HG03565 (cell line): Measurements from ENCODE around the gene DCLRE1C.
"Not testable (repeated sequence)": the region's sequence is repeated elsewhere in the genome, so short reads cannot be mapped to it uniquely, and the experiment has no call there.

Experiments
- ATAC-seq: cut with Tn5 transposase; IDR thresholded peaks from one replicate; pipeline ENCODE4 v1.9.1; 2021; ENCODE audit warnings: mild to moderate bottlenecking, moderate library complexity; ENCODE audit not compliant: unreplicated experiment

The DCLRE1C gene

DNA sequence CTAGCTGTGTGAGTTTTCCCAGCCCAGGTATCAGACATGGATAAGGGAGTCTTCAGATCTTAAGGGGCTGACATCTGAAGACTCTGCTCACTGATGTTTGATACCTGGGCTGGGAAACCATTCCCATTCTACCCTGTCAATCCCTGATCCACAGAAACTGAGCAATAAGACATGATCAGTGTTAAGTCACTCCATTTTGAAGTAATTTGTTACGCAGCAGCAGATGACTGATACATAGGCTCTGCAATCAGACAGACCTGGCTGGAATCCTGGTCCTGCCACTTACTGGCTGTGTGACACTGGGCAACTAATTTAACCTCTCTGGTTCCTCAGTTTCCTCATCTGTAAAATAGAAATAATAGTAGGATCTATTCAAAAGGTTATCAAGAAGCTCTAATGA is 6.6 kb downstream of the DCLRE1C start:
- ATAC-seq: no peak

DNA sequence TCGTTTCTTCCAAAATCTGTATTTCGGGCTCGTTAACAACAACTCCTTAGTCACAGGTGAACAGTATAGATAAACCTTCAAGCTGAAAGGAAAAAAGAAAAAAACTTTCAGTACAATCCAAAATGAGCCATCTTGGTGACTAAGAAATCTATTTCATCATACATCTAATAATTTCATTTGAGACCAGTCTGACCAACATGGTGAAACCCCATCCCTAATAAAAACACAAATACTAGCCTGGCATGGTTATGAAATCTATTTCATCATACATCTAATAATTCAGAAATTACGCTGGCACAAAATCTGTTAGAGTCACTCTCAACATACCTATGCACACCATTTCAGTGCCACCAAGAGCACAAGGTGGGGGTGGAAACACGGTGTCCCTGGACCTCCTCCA is 8.8 kb downstream of the DCLRE1C start:
- ATAC-seq: no peak

DNA sequence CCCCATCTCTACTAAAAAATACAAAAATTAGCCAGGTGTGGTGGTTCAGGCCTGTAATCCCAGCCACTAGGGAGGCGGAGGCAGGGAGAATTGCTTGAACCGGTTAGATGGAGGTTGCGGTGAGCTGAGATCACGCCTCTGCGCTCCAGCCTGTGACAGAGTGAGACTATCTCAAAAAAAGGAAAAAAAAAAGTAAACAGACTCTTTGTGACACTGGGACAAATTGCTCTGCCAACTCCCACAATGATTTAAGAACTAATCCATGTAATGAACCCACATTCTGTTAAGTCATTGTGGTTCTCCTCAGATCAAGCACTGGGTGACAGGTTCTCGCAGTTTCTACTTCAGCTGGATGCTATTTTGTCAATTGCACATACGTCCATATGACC is 11.0 kb downstream of the DCLRE1C start:
- not testable (repeated sequence) for ATAC-seq

DNA sequence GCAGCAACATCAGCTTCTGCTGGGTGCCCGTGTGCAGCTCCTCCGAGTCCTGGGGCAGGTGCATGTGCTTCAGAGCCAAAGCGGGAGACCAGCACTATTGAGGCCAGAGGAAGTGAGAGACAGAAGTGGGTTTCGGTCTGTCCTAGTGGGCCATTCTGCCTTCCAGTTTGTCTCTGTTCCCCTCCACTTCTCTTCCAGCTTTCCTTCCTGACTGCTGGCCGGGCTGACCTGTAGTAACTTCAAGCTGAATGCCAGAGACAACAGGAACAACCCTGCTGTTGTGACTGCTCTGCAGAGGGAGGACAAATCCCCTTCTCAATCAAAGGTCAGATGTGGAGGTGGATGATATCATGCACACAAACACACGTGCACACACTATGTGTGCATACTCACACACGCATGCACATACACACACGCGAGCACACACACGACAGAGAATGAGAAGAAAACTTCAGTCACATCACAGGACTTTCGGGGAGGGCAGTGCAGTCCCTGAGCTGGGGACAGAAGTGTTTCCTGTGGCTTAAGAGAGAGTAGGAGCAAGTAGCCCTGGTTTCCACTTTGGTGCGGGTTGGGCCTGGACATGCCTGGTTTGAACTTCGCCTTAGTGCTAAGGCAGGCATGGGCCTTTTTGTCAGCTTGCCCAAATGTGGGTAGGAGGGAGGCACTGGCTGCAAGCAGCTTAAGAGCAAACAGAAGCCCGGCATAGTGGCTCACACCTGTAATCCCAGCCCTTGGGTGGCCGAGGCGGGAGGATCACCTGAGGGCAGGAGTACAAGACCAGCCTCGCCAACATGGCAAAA is 11.5 kb downstream of the DCLRE1C start:
- peak; percentile 76 for ATAC-seq

DNA sequence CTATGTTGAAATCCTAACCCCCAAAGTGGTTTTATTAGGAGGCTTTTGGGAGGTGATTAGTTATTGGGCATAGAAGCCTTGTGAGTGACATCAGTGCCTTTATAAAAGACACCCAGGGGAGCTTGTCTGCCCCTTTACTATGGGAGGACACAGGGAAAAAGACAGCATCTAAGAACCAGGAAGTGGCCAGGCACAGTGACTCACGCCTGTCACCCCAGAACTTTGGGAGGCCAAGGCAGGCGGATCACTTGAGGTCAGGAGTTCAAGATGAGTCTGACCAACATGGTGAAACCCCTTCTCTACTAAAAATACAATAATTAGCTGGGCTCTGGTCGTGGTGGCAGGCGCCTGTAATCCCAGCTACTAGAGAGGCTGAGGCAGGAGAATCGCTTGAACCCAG is 14.9 kb downstream of the DCLRE1C start:
- ATAC-seq: not testable (repeated sequence)

DNA sequence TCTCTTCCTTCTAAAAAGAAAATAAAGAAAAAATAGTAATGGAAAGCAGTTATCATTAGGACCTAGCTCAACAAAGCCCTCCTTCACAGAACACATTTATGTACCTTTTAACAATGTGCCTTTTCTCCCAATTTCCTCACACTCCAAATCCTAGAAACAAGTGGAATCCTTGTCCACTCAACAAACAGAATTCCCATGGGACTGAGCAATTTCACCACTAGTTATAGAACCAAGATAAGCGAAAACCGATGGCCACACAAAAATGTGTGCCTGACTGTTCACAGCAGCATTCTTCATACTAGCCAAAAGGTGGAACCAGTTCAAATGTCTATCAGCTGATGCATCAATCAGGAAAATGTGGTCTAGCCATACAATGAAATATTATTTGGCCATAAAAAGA is 17.3 kb downstream of the DCLRE1C start:
- ATAC-seq: no peak

DNA sequence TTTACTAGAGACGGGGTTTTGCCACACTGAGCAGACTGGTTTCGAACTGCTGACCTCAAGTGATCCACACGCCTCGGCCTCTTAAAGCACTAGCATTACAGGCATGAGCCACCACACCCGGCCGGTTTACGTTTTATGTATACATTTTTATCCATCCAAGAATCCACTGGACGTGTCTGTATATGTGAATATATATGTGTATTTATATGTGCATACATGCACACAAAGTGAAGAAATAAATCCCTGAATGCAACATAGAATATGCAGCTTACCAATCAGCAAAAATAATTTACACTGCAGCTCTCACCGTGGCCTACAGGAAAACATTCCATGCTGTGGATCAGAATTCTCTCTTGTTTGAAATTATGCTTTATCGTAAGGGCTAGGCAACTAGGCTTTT is 23.3 kb downstream of the DCLRE1C start:
- no peak for ATAC-seq

DNA sequence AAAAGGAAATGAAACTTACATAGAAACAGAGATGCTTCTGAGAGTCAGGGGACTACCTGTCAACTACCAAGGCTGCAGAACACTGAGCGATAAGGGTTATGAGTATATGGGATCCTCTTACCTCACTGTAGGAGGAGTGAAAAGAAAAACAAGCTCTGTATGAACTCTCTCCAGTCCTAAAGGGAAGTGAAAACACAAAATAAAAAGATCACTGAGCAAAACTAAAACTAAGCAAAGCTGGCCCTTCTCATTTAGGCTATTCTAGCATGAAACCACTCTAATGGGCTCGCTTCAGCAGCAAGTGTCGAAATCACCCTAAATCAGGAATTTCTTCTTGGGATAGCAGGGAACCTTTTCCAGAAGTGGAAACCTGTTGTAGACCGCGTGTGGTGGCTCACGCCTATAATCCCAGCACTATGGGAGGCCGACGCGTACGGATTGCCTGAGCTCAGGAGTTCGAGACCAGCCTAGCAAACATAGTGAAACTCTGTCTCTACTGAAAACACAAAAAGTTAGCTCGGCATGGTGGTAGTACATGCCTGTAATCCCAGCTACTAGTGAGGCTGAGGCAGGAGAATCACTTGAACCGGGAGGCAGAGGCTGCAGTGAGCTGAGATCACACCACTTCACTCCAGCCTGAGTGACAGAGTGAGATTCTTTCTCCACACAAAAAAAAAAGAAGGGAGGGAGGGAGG is 27.0 kb downstream of the DCLRE1C start:
- ATAC-seq: peak; percentile 98

DNA sequence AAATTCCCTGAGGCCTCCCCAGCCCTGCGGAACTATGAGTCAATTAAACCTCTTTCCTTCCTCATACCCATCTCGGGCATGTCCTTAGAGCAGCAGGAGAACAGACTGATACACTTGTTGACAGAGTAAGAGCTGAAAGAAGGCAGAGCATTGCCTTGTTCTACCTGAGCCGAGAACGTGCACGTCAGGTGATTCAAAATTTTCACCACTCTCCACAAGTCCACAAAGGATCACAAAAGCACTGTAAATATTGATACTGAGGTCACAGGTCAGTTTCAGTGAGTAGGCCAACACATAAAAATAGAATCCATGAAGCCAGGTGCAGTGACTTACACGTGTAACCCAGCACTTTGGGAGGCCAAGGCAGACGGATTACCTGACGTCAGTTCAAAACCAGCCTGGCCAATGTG is 27.8 kb downstream of the DCLRE1C start:
- ATAC-seq: no peak

DNA sequence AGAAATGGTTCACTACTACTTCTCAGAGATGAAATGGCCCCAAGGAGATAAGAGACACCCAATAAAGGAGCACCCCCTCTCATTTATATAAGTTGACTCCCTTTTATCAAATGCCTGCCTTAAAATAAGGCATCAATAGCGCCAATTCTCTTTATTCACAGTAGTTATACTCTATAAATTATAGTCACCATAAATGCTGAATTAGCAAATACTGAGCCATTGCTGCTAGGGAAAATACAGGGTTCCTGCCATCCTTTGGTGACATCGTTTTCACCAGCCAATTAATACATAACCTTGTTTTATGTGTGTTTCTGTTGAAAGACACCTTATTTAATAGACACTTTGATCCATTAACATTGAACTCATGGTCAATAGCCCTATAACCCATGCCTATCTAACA is 28.6 kb downstream of the DCLRE1C start:
- ATAC-seq: no peak

DNA sequence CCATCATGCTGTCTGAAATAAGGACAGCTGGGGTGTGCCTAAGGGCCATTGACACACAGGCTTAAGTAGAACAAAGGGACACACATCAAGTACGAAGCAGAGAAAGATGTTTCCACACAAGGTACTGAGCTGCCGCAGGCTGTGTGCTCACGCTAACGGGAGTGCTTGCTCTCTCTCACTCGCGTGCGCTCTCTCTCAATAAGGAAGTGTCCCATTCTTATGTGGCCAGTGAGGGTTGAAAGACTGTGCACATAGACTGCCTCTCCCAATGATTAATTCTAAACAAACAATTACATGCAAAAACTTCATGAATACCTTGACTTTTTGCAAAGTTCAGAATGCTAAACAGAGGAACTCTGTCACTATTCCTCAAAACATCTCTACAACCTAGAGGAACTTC is 29.9 kb downstream of the DCLRE1C start:
- no peak for ATAC-seq

DNA sequence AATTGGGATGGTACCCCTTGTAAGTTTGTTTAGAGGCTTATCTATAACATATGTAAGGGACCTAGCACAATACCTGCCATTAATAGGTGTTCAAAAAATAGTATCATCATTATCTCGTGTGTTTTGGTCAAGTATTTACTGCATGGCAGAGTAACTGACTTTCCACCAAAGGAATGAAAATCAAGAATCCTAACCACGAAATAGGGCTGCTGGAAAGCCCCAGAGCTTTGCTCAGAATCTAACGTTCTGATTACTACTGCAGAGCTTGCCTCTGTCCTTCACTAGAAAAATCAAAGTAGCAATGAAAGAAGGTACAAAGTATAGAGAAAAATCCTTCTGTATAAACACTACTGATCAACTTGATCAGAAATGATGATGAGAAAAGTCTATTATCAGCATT is 34.9 kb downstream of the DCLRE1C start:
- ATAC-seq: no peak

DNA sequence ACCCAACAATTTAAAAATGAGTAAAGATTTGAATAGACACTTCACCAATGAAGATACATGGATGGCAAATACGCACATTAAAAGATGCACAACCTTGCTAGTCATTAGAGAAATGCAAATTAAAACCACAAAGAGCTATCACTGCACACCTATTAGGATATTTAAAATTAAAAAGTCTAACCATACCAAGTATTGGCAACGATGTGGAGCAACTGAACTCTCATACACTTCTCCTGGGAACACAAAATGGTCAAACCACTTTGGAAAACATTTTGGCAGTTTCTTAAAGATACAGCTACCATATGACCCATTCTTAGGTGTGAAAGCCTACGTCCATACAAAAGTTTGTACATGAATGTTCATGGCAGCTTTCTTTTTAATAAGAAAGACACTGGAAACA is 36.1 kb downstream of the DCLRE1C start:
- no peak for ATAC-seq

DNA sequence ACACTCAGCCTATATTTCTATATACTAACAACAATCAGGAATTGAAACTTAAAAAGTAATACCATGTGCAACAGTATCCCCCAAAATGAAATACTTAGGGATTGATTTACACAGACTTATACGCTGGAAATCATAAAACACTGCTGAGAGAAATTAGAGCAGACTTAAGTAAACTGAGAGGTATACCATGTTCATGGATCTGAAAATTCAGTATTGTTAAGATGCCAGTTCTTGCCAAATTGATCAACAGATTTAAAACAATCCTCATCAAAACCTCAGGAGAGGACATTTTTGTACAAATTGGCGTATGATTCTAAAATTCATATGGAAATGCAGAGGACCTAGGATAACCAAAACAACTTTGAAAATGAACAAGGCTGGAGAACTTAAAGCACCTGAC is 37.3 kb downstream of the DCLRE1C start:
- no peak for ATAC-seq

DNA sequence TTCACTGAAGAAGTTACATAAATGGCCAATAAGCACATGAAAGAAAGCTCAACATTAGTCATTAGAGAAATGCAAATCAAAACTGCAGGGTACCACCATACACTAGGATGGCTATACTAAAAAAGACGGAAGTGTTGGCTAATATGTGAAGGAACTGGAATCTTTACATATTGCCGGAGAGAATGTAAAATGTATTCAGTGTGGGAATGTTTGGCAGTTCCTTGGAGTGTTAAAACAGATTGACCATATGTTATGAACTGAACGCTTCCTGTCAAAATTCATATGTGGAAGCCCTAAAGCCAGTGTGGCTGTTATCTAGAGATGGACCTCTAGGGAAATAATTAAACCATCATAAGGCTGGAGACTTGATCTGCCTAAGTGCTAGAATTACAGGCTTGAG is 42.1 kb downstream of the DCLRE1C start:
- ATAC-seq: no peak

DNA sequence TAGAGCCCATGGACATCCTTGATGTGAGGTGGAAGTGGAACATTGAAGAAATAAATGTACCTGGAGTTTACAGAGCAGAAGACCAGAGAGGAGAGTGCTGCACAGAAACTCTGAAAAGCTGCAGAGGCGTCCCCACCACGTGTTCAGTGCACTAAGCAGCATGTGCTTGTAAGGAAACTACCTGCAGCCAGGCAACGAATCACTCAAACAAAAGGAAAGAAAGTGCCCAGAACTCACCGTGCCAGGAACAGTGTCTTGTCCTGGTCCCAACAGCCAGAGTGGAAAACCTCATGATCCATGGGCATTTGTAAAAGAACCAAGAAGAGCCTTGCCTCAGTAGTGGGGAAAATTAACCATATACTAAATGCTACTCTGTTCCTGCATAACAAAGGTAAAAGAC is 42.9 kb downstream of the DCLRE1C start:
- no peak for ATAC-seq

DNA sequence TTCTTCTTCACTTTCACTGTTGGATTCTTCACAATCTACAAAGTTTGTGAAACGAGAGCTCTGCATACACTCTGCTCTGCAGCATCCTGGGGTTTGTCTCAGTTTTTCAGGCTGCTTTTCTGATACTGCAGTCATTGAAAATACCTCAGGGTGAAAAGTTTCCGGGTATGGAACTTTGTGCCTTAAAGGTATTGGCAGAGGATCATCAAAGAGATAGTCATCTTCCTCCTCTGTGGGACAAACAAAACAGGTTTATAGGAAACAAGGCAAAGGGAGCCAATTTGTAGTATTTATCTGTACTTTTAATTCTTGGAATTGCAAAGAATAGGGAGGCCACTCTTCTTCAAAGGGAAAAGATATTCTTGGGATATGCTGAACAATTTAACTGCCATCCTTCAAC is 44.8 kb downstream of the DCLRE1C start:
- no peak for ATAC-seq

DNA sequence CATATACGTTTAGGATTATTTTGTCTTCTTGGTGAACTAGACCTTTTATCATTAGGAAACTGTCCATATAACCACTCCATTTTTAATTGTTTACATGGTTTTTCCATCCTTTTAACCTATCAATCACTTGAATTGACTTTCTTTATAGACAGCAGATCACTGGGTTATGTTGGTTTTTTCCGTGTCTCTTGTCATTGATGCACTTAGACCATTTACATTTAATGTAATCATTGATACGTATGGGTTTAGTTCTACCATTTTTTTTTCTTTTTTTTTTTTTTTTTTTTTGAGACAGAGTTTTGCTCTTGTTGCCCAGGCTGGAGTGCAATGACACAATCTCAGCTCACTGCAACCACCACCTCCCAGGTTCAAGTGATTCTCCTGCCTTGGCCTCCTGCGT is 46.3 kb downstream of the DCLRE1C start:
- not testable (repeated sequence) for ATAC-seq

DNA sequence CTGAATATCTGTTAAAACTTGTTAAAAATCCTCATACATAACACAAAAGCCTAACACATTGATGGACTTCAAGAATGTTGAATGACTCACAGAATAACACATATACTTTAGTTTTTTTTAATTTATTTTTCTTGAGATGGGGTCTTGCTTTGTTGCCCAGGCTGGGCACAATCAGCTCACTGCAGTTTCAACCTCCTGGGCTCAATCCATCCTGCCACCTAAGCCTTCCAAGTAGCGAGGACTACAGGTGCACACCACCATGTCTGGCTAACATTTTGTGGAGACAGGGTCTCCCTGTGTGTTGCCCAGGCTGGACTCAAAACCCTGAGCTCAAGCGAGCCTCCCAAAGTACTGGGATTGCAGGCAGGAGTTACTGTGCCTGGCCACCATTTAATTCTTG is 47.1 kb downstream of the DCLRE1C start:
- ATAC-seq: no peak

DNA sequence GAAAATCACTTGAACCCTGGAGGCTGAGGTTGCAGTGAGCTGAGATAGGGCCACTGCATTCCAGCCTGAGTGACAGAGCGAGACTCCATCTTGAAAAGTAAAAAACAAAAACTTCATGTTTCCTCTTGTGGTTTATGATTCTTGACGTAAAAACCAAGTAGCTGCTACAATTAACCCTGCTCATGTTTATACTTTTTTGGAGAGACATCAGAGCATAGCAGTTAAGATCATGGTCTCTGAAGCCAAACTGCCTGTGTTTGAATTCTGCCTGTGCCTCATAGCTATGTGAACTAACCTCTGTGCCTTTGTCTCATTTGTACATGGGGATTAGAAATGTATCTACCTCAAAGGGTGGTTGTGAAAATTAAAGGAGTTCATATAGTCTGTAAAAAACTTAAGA is 48.0 kb downstream of the DCLRE1C start:
- ATAC-seq: no peak

DNA sequence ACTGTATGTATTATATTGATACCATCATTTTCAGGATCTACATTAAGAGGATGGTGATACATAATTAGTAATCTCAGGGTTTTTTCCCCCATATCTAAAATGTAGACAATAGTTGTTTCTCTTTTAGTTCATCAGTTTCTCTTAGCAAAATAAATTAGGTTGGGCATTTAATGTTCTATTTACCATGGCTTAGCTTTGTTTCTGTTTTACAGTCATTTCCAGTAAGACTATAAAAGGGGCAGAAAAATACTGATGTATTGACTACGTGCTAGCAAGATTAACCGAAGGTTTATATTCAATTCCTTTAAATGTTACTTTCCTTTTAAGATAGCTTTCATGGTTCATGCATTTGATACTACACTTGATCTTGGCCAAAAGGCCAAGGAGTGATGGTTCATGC is 49.0 kb downstream of the DCLRE1C start:
- no peak for ATAC-seq

DNA sequence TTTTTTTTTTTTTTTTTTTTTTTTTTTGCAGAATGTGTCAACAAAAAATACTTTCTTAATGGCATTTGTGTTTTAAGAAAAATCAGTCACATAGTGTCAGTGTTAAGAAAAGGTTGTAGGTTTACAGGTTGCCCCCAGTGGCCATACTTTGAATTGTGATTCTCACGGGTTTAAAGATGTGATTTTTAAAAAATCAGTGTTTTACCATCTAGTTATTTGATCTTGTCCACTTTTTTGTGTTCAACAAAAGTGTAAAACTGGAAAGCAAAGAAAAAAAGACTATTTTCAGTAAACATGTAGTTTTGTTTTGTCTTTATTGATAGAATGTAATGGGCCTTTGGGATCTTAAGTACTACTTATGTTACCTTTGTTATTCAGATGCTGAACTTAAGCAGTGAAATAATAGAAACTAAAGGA is 49.6 kb downstream of the DCLRE1C start:
- ATAC-seq: peak; percentile 45

DNA sequence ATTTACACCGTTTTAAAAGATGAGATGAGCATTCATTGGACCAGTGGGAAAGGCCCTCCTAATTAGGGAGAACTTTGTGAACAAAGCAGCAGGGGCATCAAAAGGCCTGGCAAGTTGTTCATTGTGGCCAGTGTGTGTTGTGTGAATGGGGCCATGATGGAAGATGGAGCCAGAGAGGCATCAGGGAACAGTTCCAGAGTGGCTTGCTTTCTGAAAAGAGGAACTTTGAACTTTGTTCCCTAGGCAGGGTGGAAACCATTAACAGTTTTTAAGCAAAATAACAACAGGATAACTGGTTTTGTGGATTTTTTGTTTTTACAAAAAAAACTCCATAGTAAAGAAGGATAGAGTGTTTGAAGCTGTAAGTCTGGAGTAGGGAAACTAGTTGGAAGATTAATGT is 62.7 kb downstream of the DCLRE1C start:
- no peak for ATAC-seq
